Mesothelial cell of epicardium (in vitro differentiated cells): ENCODE data around the gene CDC25A. TPM values are rescaled to one million over a fixed set of nuclear protein-coding genes. Genes with fewer than 3 reads are reported as not detected.

Experiments used
- DNase-seq, 2 experiments: peaks; one replicate each; pipeline ENCODE4 v3.0.0; 2021; ENCODE audit warnings: low spot score in 2 of 2; ENCODE audit not compliant: unreplicated experiment in 2 of 2
- H3K27ac Mint-ChIP-seq: 2 replicates; pipeline ENCODE4 v1.8.0; 2021; ENCODE audit warnings: mixed read lengths
- H3K27me3 Mint-ChIP-seq: 2 replicates; pipeline ENCODE4 v1.8.0; 2021; ENCODE audit warnings: low read depth, mixed read lengths
- H3K36me3 Mint-ChIP-seq: 2 replicates; pipeline ENCODE4 v1.8.0; 2021; ENCODE audit warnings: mixed read lengths
- H3K4me1 Mint-ChIP-seq: 2 replicates; pipeline ENCODE4 v1.8.0; 2021; ENCODE audit warnings: mixed read lengths
- H3K4me3 Mint-ChIP-seq: 2 replicates; pipeline ENCODE4 v1.8.0; 2021; ENCODE audit warnings: mild to moderate bottlenecking, moderate library complexity, mixed read lengths
- H3K9me3 Mint-ChIP-seq: 2 replicates; pipeline ENCODE4 v1.8.0; 2021; ENCODE audit warnings: mixed read lengths
- CTCF ChIP-seq: fragments of 200-600 bp; sonication (generic); IDR thresholded peaks from one replicate; pipeline ENCODE4 v1.5.0; 2021; ENCODE audit warnings: antibody characterized with exemption; ENCODE audit not compliant: unreplicated experiment
- total RNA-seq: library from RNA; stranded (reverse); gene quantifications from 3 replicates; pipeline ENCODE4 v1.2.1, GENCODE V29; 2021

The CDC25A gene
- 12.1 to 13.1 TPM (median 13.0 TPM) in 3 replicates for total RNA-seq

GRCh38 chr3:48188266-48189201 lies at the start of gene CDC25A:
Gene CDC25A, minus strand, starts transcription at chr3:48188417. Its CDS starts 470 bp downstream, at chr3:48187947.
- Mint-ChIP-seq H3K27me3 (no peaks in the 10 kb centered on the region), H3K4me3 (peak within 1 kb of the TSS; percentile 92), H3K9me3 (no peaks in the 10 kb centered on the region), H3K36me3 (peaks cover 2% of the 10 kb centered on the region), H3K27ac (peak within 1 kb of the TSS; percentile 94), H3K4me1 (peaks cover 13% of the 10 kb centered on the region)
- TF ChIP-seq CTCF: no peak
- DNase-seq: peak; percentile 91 to 92

DNA sequence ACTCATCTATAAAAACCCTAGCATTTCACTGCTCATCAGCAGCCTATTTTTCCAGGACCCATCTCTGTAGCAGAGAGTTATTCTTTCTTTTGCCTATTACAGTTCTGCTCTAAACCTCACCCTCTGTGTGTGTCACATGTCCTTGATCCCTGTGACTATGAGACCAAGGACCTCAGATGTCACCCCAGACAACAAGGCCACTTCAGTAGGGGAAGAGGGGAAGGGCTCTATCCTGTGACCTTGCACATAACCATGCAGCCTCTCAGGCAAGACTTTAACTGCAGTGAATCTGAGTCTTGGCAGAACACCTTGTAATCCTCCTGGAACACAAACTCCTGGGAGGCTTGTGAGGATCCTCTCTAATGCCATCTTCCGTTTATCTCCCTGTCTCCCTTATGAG lies 48.3 kb upstream of the CDC25A start:
- Mint-ChIP-seq H3K27ac (no peak overlapping the region), H3K4me1 (peaks cover 30% of the 10 kb centered on the region), H3K36me3 (no peaks in the 10 kb centered on the region), H3K9me3 (peaks cover 6% of the 10 kb centered on the region), H3K4me3 (no peak overlapping the region), H3K27me3 (no peaks in the 10 kb centered on the region)
- no peak for DNase-seq
- TF ChIP-seq CTCF: no peak

DNA sequence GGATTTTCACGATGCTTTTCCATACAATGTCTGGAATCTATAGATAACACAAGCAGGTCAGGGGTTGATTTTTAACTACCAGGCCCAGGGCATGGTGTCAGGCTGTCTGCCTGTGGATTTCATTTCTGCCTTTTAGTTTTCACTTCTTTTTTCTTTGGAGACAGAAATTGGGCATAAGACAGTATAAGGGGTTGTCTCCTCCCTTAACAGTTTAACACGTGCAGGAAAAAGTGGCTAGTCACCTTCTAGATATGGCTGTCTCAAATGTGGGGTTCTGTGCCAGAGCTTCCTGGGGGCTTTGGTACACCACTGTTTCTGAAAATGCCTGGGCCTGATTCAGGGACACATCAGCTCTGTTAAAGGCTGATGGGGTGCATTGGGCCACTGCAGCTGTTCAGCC lies 45.3 kb upstream of the CDC25A start:
- no peak for DNase-seq
- TF ChIP-seq CTCF: no peak
- peaks cover 6% of the 10 kb centered on the region for H3K9me3 Mint-ChIP-seq
- peaks cover 15% of the 10 kb centered on the region for H3K4me1 Mint-ChIP-seq
- H3K36me3 Mint-ChIP-seq: no peaks in the 10 kb centered on the region
- H3K27ac Mint-ChIP-seq: no peak overlapping the region
- no peak overlapping the region for H3K4me3 Mint-ChIP-seq
- H3K27me3 Mint-ChIP-seq: no peaks in the 10 kb centered on the region

GRCh38 chr3:48232734-48233133 lies 44.5 kb upstream of the CDC25A start:
- peaks cover 6% of the 10 kb centered on the region for H3K9me3 Mint-ChIP-seq
- H3K27me3 Mint-ChIP-seq: no peaks in the 10 kb centered on the region
- no peak for TF ChIP-seq CTCF
- H3K4me1 Mint-ChIP-seq: peaks cover 15% of the 10 kb centered on the region
- H3K36me3 Mint-ChIP-seq: no peaks in the 10 kb centered on the region
- peak in 1 of 2 experiments; percentile 45 for DNase-seq
- no peak overlapping the region for H3K27ac Mint-ChIP-seq
- H3K4me3 Mint-ChIP-seq: no peak overlapping the region

- Mint-ChIP-seq H3K27me3 (peaks cover 2% of the 10 kb centered on the region), H3K27ac (no peak overlapping the region)
These were observed 44.0 kb upstream of the CDC25A start for GRCh38 chr3:48232232-48232631.

More at GRCh38 chr3:48232232-48232631, 44.0 kb upstream of the CDC25A start:
- Mint-ChIP-seq H3K4me1 (peaks cover 14% of the 10 kb centered on the region), H3K4me3 (no peak overlapping the region), H3K9me3 (peaks cover 6% of the 10 kb centered on the region), H3K36me3 (no peaks in the 10 kb centered on the region)
- DNase-seq: no peak
- no peak for TF ChIP-seq CTCF
